ENCODE results near the gene PCNX4. TPM values are rescaled to one million over a fixed set of nuclear protein-coding genes. Genes with fewer than 3 reads are reported as not detected.

PCNX4 gene
- total RNA-seq, 2 experiments from 2014 or later = 24.9 to 27.5 TPM

DNA sequence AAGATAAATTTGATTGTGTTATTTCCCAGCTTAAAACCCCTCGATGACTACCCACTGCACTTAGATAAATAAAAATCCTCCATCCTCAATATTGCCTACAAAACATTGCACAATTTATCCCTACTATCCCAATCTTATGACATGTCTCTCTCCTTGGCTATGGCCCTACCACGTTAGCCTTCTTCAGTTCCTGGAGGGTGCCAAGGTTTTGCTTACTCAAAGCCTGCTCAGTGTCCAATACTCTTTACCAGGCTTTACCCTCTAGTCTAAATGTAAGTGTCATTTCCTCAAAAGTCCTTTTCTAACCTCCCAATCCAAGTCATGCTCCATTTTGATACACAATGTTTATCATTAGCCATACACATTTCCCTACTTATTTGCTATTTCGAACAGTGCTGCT lies 122.3 kb downstream of the PCNX4 start:
- DNase-seq = no peak
- CTCF ChIA-PET = no interaction called here
- no peaks in the 10 kb centered on the region for H3K9me3 Mint-ChIP-seq
- no peak overlapping the region for H3K4me3 Mint-ChIP-seq
- intact Hi-C loops (cut with micrococcal nuclease) = no loop called here
- H3K36me3 Mint-ChIP-seq (ENCODE audit: low read depth) = no peaks in the 10 kb centered on the region
- no peak overlapping the region for H3K27ac Mint-ChIP-seq
- H3K27me3 Mint-ChIP-seq (ENCODE audit: low read depth) = no peaks in the 10 kb centered on the region
- peaks cover 3% of the 10 kb centered on the region for H3K4me1 Mint-ChIP-seq (ENCODE audit: low read depth)

GRCh38 chr14:60214415-60215126 lies 122.8 kb downstream of the PCNX4 start:
- intact Hi-C loops (cut with micrococcal nuclease) = no loop called here
- Mint-ChIP-seq H3K27ac (no peak overlapping the region), H3K9me3 (no peaks in the 10 kb centered on the region), H3K4me3 (no peak overlapping the region), H3K27me3 (ENCODE audit: low read depth) (no peaks in the 10 kb centered on the region), H3K4me1 (ENCODE audit: low read depth) (peaks cover 5% of the 10 kb centered on the region), H3K36me3 (ENCODE audit: low read depth) (no peaks in the 10 kb centered on the region)
- no peak for DNase-seq
- CTCF ChIA-PET = interaction anchor here (1.0 kb wide), 1 partner anchor 10 kb away, joined by 4 read pairs; no protein-coding TSS in a partner anchor

GRCh38 chr14:60215127-60215444 lies 123.4 kb downstream of the PCNX4 start:
- Mint-ChIP-seq H3K27me3 (ENCODE audit: low read depth) (no peaks in the 10 kb centered on the region), H3K4me3 (no peak overlapping the region), H3K27ac (no peak overlapping the region), H3K4me1 (ENCODE audit: low read depth) (peaks cover 5% of the 10 kb centered on the region), H3K36me3 (ENCODE audit: low read depth) (no peaks in the 10 kb centered on the region), H3K9me3 (no peaks in the 10 kb centered on the region)
- no peak for DNase-seq
- intact Hi-C loops (cut with micrococcal nuclease) = no loop called here
- CTCF ChIA-PET = interaction anchor here (1.0 kb wide), 2 partner anchors 9 to 93 kb away, joined by 3 to 4 read pairs; no protein-coding TSS in a partner anchor

- DNase-seq = no peak
- CTCF ChIA-PET = interaction anchor here (1.0 kb wide), 2 partner anchors 9 to 92 kb away, joined by 3 to 4 read pairs; no protein-coding TSS in a partner anchor
- Mint-ChIP-seq H3K36me3 (ENCODE audit: low read depth) (no peaks in the 10 kb centered on the region), H3K4me1 (ENCODE audit: low read depth) (peaks cover 12% of the 10 kb centered on the region), H3K27me3 (ENCODE audit: low read depth) (no peaks in the 10 kb centered on the region), H3K9me3 (no peaks in the 10 kb centered on the region), H3K27ac (no peak overlapping the region), H3K4me3 (no peak overlapping the region)
- intact Hi-C loops (cut with micrococcal nuclease) = no loop called here
Observed at GRCh38 chr14:60215520-60216420, 124.0 kb downstream of the PCNX4 start.

DNA sequence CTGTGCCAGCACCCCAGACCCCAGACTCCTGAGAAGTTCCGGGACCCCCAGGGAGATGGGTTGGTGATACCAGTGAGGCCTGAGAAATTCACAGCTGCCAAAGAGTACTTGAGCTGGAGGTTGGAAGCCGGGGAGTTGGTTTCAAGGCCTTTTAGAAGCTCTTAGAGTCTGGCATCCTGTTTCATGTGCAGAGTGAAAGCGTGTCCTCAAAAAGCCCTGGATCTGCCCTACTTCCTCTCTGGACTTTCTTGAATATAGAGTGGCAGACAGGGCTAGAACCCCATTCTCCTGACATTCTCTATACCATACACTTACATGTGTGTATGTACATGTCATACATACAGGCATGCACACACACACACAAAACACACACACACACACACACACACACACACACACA lies 126.0 kb downstream of the PCNX4 start:
- no peaks in the 10 kb centered on the region for H3K27me3 Mint-ChIP-seq (ENCODE audit: low read depth)
- peaks cover 15% of the 10 kb centered on the region for H3K4me1 Mint-ChIP-seq (ENCODE audit: low read depth)
- no peaks in the 10 kb centered on the region for H3K9me3 Mint-ChIP-seq
- no peak overlapping the region for H3K27ac Mint-ChIP-seq
- no peaks in the 10 kb centered on the region for H3K36me3 Mint-ChIP-seq (ENCODE audit: low read depth)
- intact Hi-C loops (cut with micrococcal nuclease) = no loop called here
- H3K4me3 Mint-ChIP-seq = no peak overlapping the region
- CTCF ChIA-PET = no interaction called here
- DNase-seq = no peak

Other genes starting within 250 kb of the PCNX4 start
- not detected for gene RTN1, start 221.1 kb upstream of the PCNX4 start, total RNA-seq
- not detected for gene LRRC9, start 171.8 kb upstream of the PCNX4 start, total RNA-seq
- 10 to 100 TPM; 40.5 to 43.4 TPM for gene DHRS7, start 73.5 kb downstream of the PCNX4 start, total RNA-seq
- 10 to 100 TPM; 35.3 to 36.1 TPM for gene PPM1A, start 157.3 kb downstream of the PCNX4 start, total RNA-seq